ENCODE measurements around the gene CMTM8.

DNA sequence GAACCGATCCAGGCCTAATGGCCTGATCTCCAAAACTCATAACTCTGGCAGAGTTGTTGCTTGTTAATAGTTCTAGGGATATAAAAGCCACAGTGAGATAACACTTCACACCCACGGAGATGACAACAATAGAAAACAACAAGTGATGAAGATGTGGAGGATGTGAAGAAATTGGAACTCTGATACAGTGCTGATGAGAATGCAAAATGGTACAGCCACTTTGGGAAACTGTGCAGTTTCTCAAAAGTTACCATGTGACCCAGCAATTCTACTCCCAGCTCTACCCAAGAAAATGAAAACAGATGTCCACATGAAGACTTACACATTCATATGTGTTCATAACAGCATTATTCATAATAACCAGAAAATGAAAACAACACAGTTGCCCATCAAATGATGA lies 157.0 kb downstream of the CMTM8 start:
- TF ChIP-seq FOXK2 (IDR thresholded peaks at IDR 0.05) (no peak), BHLHE40 (IDR thresholded peaks at IDR 0.05; ENCODE audit: borderline replicate concordance) (no peak), CTBP1 (IDR thresholded peaks at IDR 0.05; ENCODE audit: borderline replicate concordance) (no peak), FOXA1 (IDR thresholded peaks at IDR 0.05) (no peak), FOXM1 (IDR thresholded peaks at IDR 0.05; ENCODE audit: borderline replicate concordance) (no peak), TARDBP (IDR thresholded peaks at IDR 0.05) (no peak), PKNOX1 (IDR thresholded peaks at IDR 0.05) (no peak), SP1 (IDR thresholded peaks at IDR 0.05) (no peak), LEF1 (IDR thresholded peaks at IDR 0.05; ENCODE audit: borderline replicate concordance) (no peak), SUZ12 (IDR thresholded peaks at IDR 0.05) (no peak), ZNF384 (IDR thresholded peaks at IDR 0.05) (no peak), ARNT (IDR thresholded peaks at IDR 0.05) (no peak)
